SK-MEL-5 (cell line): ENCODE data around the gene PPM1G. TPM values are rescaled to one million over a fixed set of nuclear protein-coding genes. Genes with fewer than 3 reads are reported as not detected.
A peak's percentile ranks its signal among the peaks of the same experiment; 100 is the strongest.

Source experiments
- DNase-seq: peaks from one replicate; pipeline ENCODE4 v3.0.0-alpha.2; 2016; ENCODE audit warnings: low read depth, low spot score
- in situ Hi-C: cut with HindIII; loops from 2 replicates; pipeline ENCODE4 v1.10.0; 2016; ENCODE audit warnings: low sequenced_read_pairs, high pct_unique_total_duplicates, low pct_unique_long_range_greater_than_20kb
- total RNA-seq: library from RNA; depleted of rRNA; stranded (reverse); fragments of >200 nt; shearing (Covaris generic); gene quantifications from 2 replicates; pipeline ENCODE4 v1.2.3, GENCODE V29; 2014

PPM1G gene
- total RNA-seq, 1 experiment from 2014 or later: 111 TPM

- DNase-seq: no peak
- in situ Hi-C loops: no loop called here
Observed at GRCh38 chr2:27378809-27379290, 30.5 kb downstream of the PPM1G start.

- peak; percentile 51 for DNase-seq
- in situ Hi-C loops: no loop called here
Observed at GRCh38 chr2:27378096-27378808, 31.1 kb downstream of the PPM1G start.

GRCh38 chr2:27377618-27378095 is 31.7 kb downstream of the PPM1G start:
- in situ Hi-C loops: no loop called here
- no peak for DNase-seq

- in situ Hi-C loops: no loop called here
- DNase-seq: no peak
Observed at GRCh38 chr2:27376866-27377617, 32.3 kb downstream of the PPM1G start.

- no peak for DNase-seq
- in situ Hi-C loops: no loop called here
Observed at GRCh38 chr2:27376151-27376865, 33.1 kb downstream of the PPM1G start.

- in situ Hi-C loops: no loop called here
- DNase-seq: no peak
Observed at GRCh38 chr2:27375513-27376099, 33.8 kb downstream of the PPM1G start.

GRCh38 chr2:27373567-27373966 is 35.8 kb downstream of the PPM1G start:
- in situ Hi-C loops: no loop called here
- no peak for DNase-seq

GRCh38 chr2:27372937-27373336 is 36.5 kb downstream of the PPM1G start:
- in situ Hi-C loops: no loop called here
- DNase-seq: no peak

- DNase-seq: peak; percentile 43
- in situ Hi-C loops: no loop called here
Observed at GRCh38 chr2:27370816-27371620, 38.4 kb downstream of the PPM1G start.

GRCh38 chr2:27370026-27370815 is 39.2 kb downstream of the PPM1G start, which contains the start of the genes EIF2B4 and SNX17:
Gene EIF2B4 (minus strand): TSS chr2:27370338. CDS start chr2:27370314, 24 bp downstream.
Gene SNX17 (plus strand): TSS chr2:27370616. CDS start chr2:27370744, 128 bp downstream.
- in situ Hi-C loops: no loop called here
- DNase-seq: peak; percentile 100

- peak; percentile 65 for DNase-seq
- in situ Hi-C loops: no loop called here
Observed at GRCh38 chr2:27369471-27370025, 39.8 kb downstream of the PPM1G start.

- in situ Hi-C loops: no loop called here
- DNase-seq: no peak
Observed at GRCh38 chr2:27363933-27364332, 45.5 kb downstream of the PPM1G start.

GRCh38 chr2:27362678-27363420 is 46.5 kb downstream of the PPM1G start:
- in situ Hi-C loops: no loop called here

GRCh38 chr2:27356382-27357181 is 52.8 kb downstream of the PPM1G start, which contains the start of gene GTF3C2:
Gene GTF3C2 (minus strand): TSS chr2:27356764. CDS start chr2:27343554, 13,210 bp downstream.
- in situ Hi-C loops: no loop called here
- peak; percentile 98 for DNase-seq

More at GRCh38 chr2:27362678-27363420, 46.5 kb downstream of the PPM1G start:
- DNase-seq: no peak

GRCh38 chr2:27356056-27356381 is 53.4 kb downstream of the PPM1G start:
- DNase-seq: peak; percentile 81
- in situ Hi-C loops: no loop called here
